ENCODE results near the gene WDR18. TPM values are rescaled to one million over a fixed set of nuclear protein-coding genes. Genes with fewer than 3 reads are reported as not detected.
A peak's percentile ranks its signal among the peaks of the same experiment; 100 is the strongest.

Gene WDR18
- total RNA-seq, 1 experiment from 2014 or later, result 94.7 TPM

DNA sequence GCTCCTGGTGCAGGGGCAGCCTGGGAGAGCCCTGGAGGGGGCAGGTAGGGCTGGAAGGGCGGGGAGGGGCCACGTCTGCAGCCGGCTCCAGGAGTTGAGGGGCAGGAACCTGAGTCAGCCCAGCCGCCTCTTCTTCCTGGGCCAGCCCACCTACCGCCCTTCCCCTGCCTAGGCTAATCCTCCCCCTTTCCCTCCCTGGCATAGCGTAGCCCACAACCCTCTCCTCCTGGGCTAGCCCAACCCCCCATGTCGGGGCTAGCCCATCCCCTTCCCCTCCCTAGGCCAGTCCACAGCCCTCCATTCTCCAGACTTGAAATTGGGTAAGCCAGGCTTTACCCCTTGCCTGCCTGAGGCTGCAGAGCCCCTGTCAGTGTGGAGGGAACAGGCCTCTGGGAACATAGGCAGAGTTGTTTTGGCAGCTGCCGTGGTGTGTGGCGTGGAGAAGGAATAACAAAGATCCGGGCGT lies 20.6 kb upstream of the WDR18 start:
- no peak overlapping the region for H3K56ac ChIP-seq (ENCODE audit: insufficient read length, low read depth, low read length)
- Mint-ChIP-seq H3K27me3 (ENCODE audit: low read depth) (no peaks in the 10 kb centered on the region), H3K4me1 (peaks cover 4 to 27% of the 10 kb centered on the region in 2 experiments), H3K4me3 (0 out of 5 replicates have a peak overlapping the region, but pooled peaks of 1 of the 2 experiments have one; percentile 17), H3K9me3 (peaks cover 2 to 10% of the 10 kb centered on the region in 2 experiments; a peak in 4 of 5 replicates), H3K36me3 (ENCODE audit: insufficient read depth in 1 of 3, low read depth in 3 of 3) (peaks cover 37 to 71% (median 58%) of the 10 kb centered on the region in 3 experiments), H3K27ac (peak overlapping the region in 2 of 3 experiments; percentile 34 to 75; a peak in 2 of 7 replicates)
- no peak overlapping the region for H2BK20ac ChIP-seq (ENCODE audit: low read depth, low read length, poor library complexity, severe bottlenecking)
- no peaks in the 10 kb centered on the region for H3K79me1 ChIP-seq (ENCODE audit: insufficient read depth, low read depth, low read length, poor library complexity, severe bottlenecking)
- no peak overlapping the region for H4K8ac ChIP-seq (replicated peaks; ENCODE audit: insufficient read length, low read depth, low read length)
- H3K9me3 ChIP-seq (ENCODE audit: control insufficient read depth, low read depth, low read length), result no peaks in the 10 kb centered on the region
- H3K23me2 ChIP-seq (ENCODE audit: insufficient read length, low read depth, low read length, poor library complexity, severe bottlenecking), result no peaks in the 10 kb centered on the region
- no peak overlapping the region for H3K9ac ChIP-seq (ENCODE audit: extremely low read depth, insufficient read length, low read length)
- no peaks in the 10 kb centered on the region for H3K79me2 ChIP-seq (ENCODE audit: insufficient read depth, low read length)
- H3K4me1 ChIP-seq (ENCODE audit: insufficient read depth, low read length), result no peaks in the 10 kb centered on the region
- H2BK12ac ChIP-seq (ENCODE audit: insufficient read length, low read depth, low read length), result no peak overlapping the region
- DNase-seq, result no peak
- H2AFZ ChIP-seq (ENCODE audit: low read length), result no peak overlapping the region
- no peak overlapping the region for H3K4me2 ChIP-seq (ENCODE audit: insufficient read depth, insufficient read length, low read length)
- H4K91ac ChIP-seq (ENCODE audit: insufficient read length, low read depth, low read length), result no peak overlapping the region
- H3K4ac ChIP-seq (ENCODE audit: low read depth, low read length), result no peak overlapping the region
- H2BK120ac ChIP-seq (ENCODE audit: low read depth, low read length, poor library complexity, severe bottlenecking), result no peak overlapping the region
- H3K27ac ChIP-seq (ENCODE audit: insufficient read length, low read depth, low read length), result no peak overlapping the region
- no peak overlapping the region for H3K23ac ChIP-seq (ENCODE audit: insufficient read length, low read depth, low read length)
- H4K5ac ChIP-seq (ENCODE audit: insufficient read length, low read depth, low read length), result no peak overlapping the region
- H3K27me3 ChIP-seq (ENCODE audit: insufficient read depth, low read length), result no peaks in the 10 kb centered on the region
- no peak overlapping the region for H3K18ac ChIP-seq (ENCODE audit: insufficient read length, low read depth, low read length)
- no peak overlapping the region for H2BK5ac ChIP-seq (ENCODE audit: insufficient read length, low read length)
- TF ChIP-seq, protein P1, sequence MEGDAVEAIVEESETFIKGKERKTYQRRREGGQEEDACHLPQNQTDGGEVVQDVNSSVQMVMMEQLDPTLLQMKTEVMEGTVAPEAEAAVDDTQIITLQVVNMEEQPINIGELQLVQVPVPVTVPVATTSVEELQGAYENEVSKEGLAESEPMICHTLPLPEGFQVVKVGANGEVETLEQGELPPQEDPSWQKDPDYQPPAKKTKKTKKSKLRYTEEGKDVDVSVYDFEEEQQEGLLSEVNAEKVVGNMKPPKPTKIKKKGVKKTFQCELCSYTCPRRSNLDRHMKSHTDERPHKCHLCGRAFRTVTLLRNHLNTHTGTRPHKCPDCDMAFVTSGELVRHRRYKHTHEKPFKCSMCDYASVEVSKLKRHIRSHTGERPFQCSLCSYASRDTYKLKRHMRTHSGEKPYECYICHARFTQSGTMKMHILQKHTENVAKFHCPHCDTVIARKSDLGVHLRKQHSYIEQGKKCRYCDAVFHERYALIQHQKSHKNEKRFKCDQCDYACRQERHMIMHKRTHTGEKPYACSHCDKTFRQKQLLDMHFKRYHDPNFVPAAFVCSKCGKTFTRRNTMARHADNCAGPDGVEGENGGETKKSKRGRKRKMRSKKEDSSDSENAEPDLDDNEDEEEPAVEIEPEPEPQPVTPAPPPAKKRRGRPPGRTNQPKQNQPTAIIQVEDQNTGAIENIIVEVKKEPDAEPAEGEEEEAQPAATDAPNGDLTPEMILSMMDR (conservative IDR thresholded peaks at IDR 0.05), result no peak
- H4K20me1 ChIP-seq (ENCODE audit: control insufficient read depth, insufficient read depth, insufficient read length), result no peaks in the 10 kb centered on the region
- no CpG with 5 or more reads among the region's 11 CpGs for WGBS (ENCODE audit: extremely low coverage, insufficient read length, low lambda C conversion rate)
- no peak overlapping the region for H3K14ac ChIP-seq (ENCODE audit: insufficient read depth, low read length)
- no peak overlapping the region for H2BK15ac ChIP-seq (ENCODE audit: low read depth, low read length)
- no peak overlapping the region for H2AK5ac ChIP-seq (ENCODE audit: insufficient read length, low read length)
- H3T11ph ChIP-seq (ENCODE audit: low read length), result no peak overlapping the region

Measured in H9 (cell line).